Endothelial cell of umbilical vein (primary cell): Measurements from ENCODE around the gene BABAM2. TPM values are rescaled to one million over a fixed set of nuclear protein-coding genes. Genes with fewer than 3 reads are reported as not detected.
"Not testable (repeated sequence)": the region's sequence is repeated elsewhere in the genome, so short reads cannot be mapped to it uniquely, and the experiment has no call there.

ENCODE experiments used
- BruUV-seq: library from RNA; stranded (reverse); fragments of 400-500 nt; replicated peaks from 2 replicates; lab custom pipeline; 2021; lab: Mats Ljungman, UMichigan
- CTCF ChIA-PET: fragments of 300-600, 350-600 bp; sonication (Branson Sonifier 250); formaldehyde crosslinking; loops from one replicate; lab custom pipeline; 2021; ENCODE audit warnings: antibody characterized with exemption, inconsistent platforms; lab: Charles Lee
- POLR2A ChIA-PET: fragments of 300-600, 350-600 bp; sonication (Branson Sonifier 250); formaldehyde crosslinking; loops from one replicate; lab custom pipeline; 2021; ENCODE audit warnings: antibody characterized with exemption, inconsistent platforms; lab: Charles Lee
- DNase-seq: peaks from one replicate; pipeline ENCODE4 v3.0.0-alpha.2; 2011; ENCODE audit warnings: low read depth, low spot score
- FAIRE-seq: peaks from 2 replicates; lab custom pipeline; 2011; peaks lifted over from hg19 to GRCh38; lab: Jason Lieb, UNC
- H2AFZ ChIP-seq: 2 replicates; pipeline ENCODE4 v1.6.0; 2012; ENCODE audit warnings: low read depth, low read length, control low read depth, inconsistent platforms
- H3K27ac ChIP-seq: 2 replicates; pipeline ENCODE4 v1.5.1; 2011; ENCODE audit warnings: low read depth, mild to moderate bottlenecking, control low read depth, low read length, moderate library complexity; ENCODE audit not compliant: insufficient read depth
- H3K27me3 ChIP-seq, 2 experiments: 2 replicates each; pipeline versions ENCODE4 v1.6.0 to v1.6.1; 2011; ENCODE audit warnings: low read length in 2 of 2, mixed read lengths in 1 of 2; ENCODE audit not compliant: control insufficient read depth in 2 of 2, insufficient read depth in 2 of 2
- H3K36me3 ChIP-seq, 2 experiments: 2 replicates in 1 of 2; 3 replicates in 1 of 2; pipeline ENCODE4 v1.5.1; 2011; ENCODE audit warnings: low read length in 2 of 2, mild to moderate bottlenecking in 1 of 2, moderate library complexity in 1 of 2; ENCODE audit not compliant: control insufficient read depth in 2 of 2, insufficient read depth in 2 of 2; ENCODE audit errors: extremely low read depth in 1 of 2
- H3K4me1 ChIP-seq: 3 replicates; pipeline ENCODE4 v1.5.1; 2011; ENCODE audit warnings: mild to moderate bottlenecking, low read length; ENCODE audit not compliant: control insufficient read depth, insufficient read depth; ENCODE audit errors: extremely low read depth
- H3K4me2 ChIP-seq: 2 replicates; pipeline ENCODE4 v1.6.1; 2011; ENCODE audit warnings: low read length, control low read depth, mixed read lengths; ENCODE audit not compliant: insufficient read depth
- H3K4me3 ChIP-seq, 3 experiments: fragments of 200-600 bp in 1 of 3; sonication (generic), shearing (Covaris generic) in 1 of 3; replicated peaks in 1 of 3; 2 replicates each; pipeline ENCODE4 v1.5.1; 2011 to 2016; ENCODE audit warnings: control low read depth in 3 of 3, low read length in 3 of 3, mild to moderate bottlenecking in 2 of 3, inconsistent platforms in 1 of 3, low read depth in 1 of 3, moderate library complexity in 1 of 3; ENCODE audit not compliant: insufficient read depth in 1 of 3
- H3K79me2 ChIP-seq: 2 replicates; pipeline ENCODE4 v1.6.0; 2012; ENCODE audit warnings: low read length, inconsistent platforms; ENCODE audit not compliant: control insufficient read depth, insufficient read depth
- H3K9ac ChIP-seq: replicated peaks from 2 replicates; pipeline ENCODE3; 2011; ENCODE audit warnings: low read length, control low read depth; ENCODE audit not compliant: insufficient read depth; ENCODE audit errors: extremely low read depth
- H3K9me1 ChIP-seq: replicated peaks from 3 replicates; pipeline ENCODE4 v1.6.0; 2011; ENCODE audit warnings: mild to moderate bottlenecking, low read length; ENCODE audit not compliant: control insufficient read depth, insufficient read depth; ENCODE audit errors: extremely low read depth
- H3K9me3 ChIP-seq: replicated peaks from 2 replicates; pipeline ENCODE4 v1.5.1; 2012; ENCODE audit warnings: low read length, inconsistent platforms; ENCODE audit not compliant: control insufficient read depth, insufficient read depth
- H4K20me1 ChIP-seq: replicated peaks from 2 replicates; pipeline ENCODE3; 2011; ENCODE audit warnings: mild to moderate bottlenecking, low read length; ENCODE audit not compliant: control insufficient read depth, insufficient read depth; ENCODE audit errors: extremely low read depth
- EZH2 ChIP-seq: IDR thresholded peaks from 2 replicates; pipeline ENCODE4 v1.6.1; 2012; ENCODE audit warnings: borderline replicate concordance, low read depth, mild to moderate bottlenecking, moderate library complexity, low read length, inconsistent platforms; ENCODE audit not compliant: severe bottlenecking
- FOS ChIP-seq: IDR thresholded peaks from 2 replicates; pipeline ENCODE4 v1.6.1; 2011; ENCODE audit warnings: mild to moderate bottlenecking, low read length, moderate library complexity, borderline replicate concordance; ENCODE audit not compliant: insufficient read depth
- GATA2 ChIP-seq: IDR thresholded peaks from 2 replicates; pipeline ENCODE4 v1.7.0; 2011; ENCODE audit warnings: low read depth, mild to moderate bottlenecking, moderate library complexity, mixed read lengths, low read length; ENCODE audit not compliant: insufficient read length, insufficient read depth
- JUN ChIP-seq: IDR thresholded peaks from 2 replicates; pipeline ENCODE4 v1.6.1; 2011; ENCODE audit warnings: borderline replicate concordance, low read depth; ENCODE audit not compliant: insufficient read length, insufficient read depth
- MYC ChIP-seq: IDR thresholded peaks from one replicate; pipeline ENCODE4 v1.6.1; 2011; ENCODE audit warnings: mild to moderate bottlenecking, low read depth, low read length
- POLR2A ChIP-seq: IDR thresholded peaks from 2 replicates; pipeline ENCODE4 v1.6.1; 2012; ENCODE audit warnings: low read depth, mild to moderate bottlenecking, control low read depth, low read length
- POLR2AphosphoS5 ChIP-seq: IDR thresholded peaks from 2 replicates; pipeline ENCODE4 v1.6.1; 2012; ENCODE audit warnings: low read depth, mild to moderate bottlenecking, control low read depth, low read length, moderate library complexity; ENCODE audit not compliant: insufficient read depth
- dilution Hi-C: fragments of 300-500 bp; cut with MboI; formaldehyde crosslinking; loops from one replicate; pipeline ENCODE4 v1.15.0; 2019; ENCODE audit warnings: low sequenced_read_pairs; ENCODE audit not compliant: extremely low pct_ligation_motif_present
- intact Hi-C: fragments of 100-400 bp; cut with micrococcal nuclease; formaldehyde crosslinking; loops from one replicate; pipeline ENCODE4 v1.10.0; 2022
- polyA plus RNA-seq, 4 experiments: library from polyadenylated mRNA; depleted of rRNA in 3 of 4; stranded (reverse) in 3 of 4; unstranded in 1 of 4; fragments of >200 nt; gene quantifications; 2 replicates each; pipeline versions ENCODE4 v1.2.1 to v1.2.3, GENCODE V29; 2011 to 2012; ENCODE audit warnings: missing spikeins in 1 of 4
- total RNA-seq: library from RNA; stranded (reverse); gene quantifications from 2 replicates; pipeline ENCODE4 v1.2.3, GENCODE V29; 2021
- TF ChIP-seq, protein P1 (sequence below), 2 donors: IDR thresholded peaks; 1 replicate in 1 of 2; 2 replicates in 1 of 2; pipeline ENCODE4 v1.5.1; 2011; ENCODE audit warnings: low read length in 2 of 2, mild to moderate bottlenecking in 2 of 2, moderate library complexity in 2 of 2, control low read depth in 1 of 2, inconsistent platforms in 1 of 2, low read depth in 1 of 2; ENCODE audit not compliant: insufficient read depth in 1 of 2; ENCODE audit errors: extremely low read depth in 1 of 2
- TF ChIP-seq, protein P2 (sequence below): IDR thresholded peaks from 2 replicates; pipeline ENCODE4 v1.6.1; 2011; ENCODE audit not compliant: insufficient read depth, insufficient read length

The BABAM2 gene
- total and polyA plus RNA-seq, 2 donors (not counting 3 experiments of a cell fraction or from before 2014, with no cell fraction given), result 19.9 to 27.6 TPM

DNA sequence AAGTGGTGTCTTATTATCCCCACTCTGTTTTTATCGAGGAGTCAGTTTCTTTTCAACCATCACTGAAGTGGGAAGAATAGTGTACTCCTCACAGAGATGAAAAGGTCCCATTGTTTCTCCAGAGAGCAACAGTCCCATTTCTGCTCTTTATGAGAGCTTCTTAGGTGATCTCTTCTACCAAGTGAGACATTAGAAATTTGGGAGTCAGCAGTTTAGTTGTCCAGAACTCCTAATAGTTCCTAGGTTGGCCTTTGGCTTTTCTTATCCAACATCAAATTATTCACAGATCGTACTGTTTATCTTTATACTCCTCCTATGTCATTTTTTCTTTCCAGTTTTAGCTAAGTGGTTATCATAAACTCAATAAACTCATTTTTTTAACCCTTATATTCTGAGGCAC, 213.1 kb downstream of the BABAM2 start:
- Histone ChIP-seq H3K9me3 (no peaks in the 10 kb centered on the region), H3K9me1 (no peaks in the 10 kb centered on the region), H3K36me3 (no peaks in the 10 kb centered on the region), H2AFZ (no peak overlapping the region), H3K27me3 (no peaks in the 10 kb centered on the region), H3K4me3 (no peak overlapping the region), H3K27ac (no peak overlapping the region), H3K4me2 (no peak overlapping the region), H4K20me1 (no peaks in the 10 kb centered on the region), H3K9ac (no peak overlapping the region), H3K4me1 (peaks cover 23% of the 10 kb centered on the region), H3K79me2 (no peaks in the 10 kb centered on the region)
- FAIRE-seq, result no peak
- dilution Hi-C loops, result no loop called here
- intact Hi-C loops, result loop anchor here (2.0 to 5.0 kb wide), 3 partner anchors 23 to 401 kb away; no protein-coding TSS in a partner anchor
- DNase-seq, result no peak
- CTCF ChIA-PET, result interaction anchor here (1.8 to 2.1 kb wide), 2 partner anchors 51 to 400 kb away, joined by 4 to 5 read pairs; no protein-coding TSS in a partner anchor
- TF ChIP-seq JUN (no peak), POLR2A (no peak)
- BruUV-seq, result no TSS peak
- POLR2A ChIA-PET, result interaction anchor here (0.7 kb wide), 2 partner anchors 162 to 196 kb away, joined by 3 to 4 read pairs; no protein-coding TSS in a partner anchor

DNA sequence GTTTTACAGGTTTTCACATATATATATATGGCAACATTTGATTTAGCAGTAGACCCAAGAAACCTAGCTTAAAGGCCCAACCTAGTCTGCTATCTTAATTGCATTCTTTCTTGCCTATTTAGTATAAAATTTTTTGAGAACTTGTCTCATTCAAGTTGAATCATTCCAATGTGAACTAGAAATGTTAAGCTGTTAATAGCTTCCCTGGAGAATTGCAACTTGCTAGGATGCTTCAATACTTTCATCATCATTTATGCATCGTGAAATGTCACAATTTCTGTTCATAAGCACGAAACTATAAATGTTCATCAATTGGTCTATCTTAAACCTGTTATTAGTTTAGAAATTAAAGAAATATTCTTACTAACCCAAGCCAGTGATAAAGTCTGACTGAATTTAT, 217.6 kb downstream of the BABAM2 start:
- Histone ChIP-seq H3K27me3 (no peaks in the 10 kb centered on the region), H3K4me3 (no peak overlapping the region), H3K4me1 (peaks cover 4% of the 10 kb centered on the region), H3K27ac (no peak overlapping the region), H3K9me1 (no peaks in the 10 kb centered on the region), H3K79me2 (no peaks in the 10 kb centered on the region), H3K9ac (no peak overlapping the region), H2AFZ (no peak overlapping the region), H4K20me1 (no peaks in the 10 kb centered on the region), H3K4me2 (no peak overlapping the region), H3K9me3 (no peaks in the 10 kb centered on the region), H3K36me3 (no peaks in the 10 kb centered on the region)
- ChIA-PET POLR2A (no interaction called here), CTCF (interaction anchor here (1.4 kb wide), 1 partner anchor 50 kb away, joined by 3 read pairs; no protein-coding TSS in a partner anchor)
- FAIRE-seq (no peak), DNase-seq (no peak)
- TF ChIP-seq, protein P1, sequence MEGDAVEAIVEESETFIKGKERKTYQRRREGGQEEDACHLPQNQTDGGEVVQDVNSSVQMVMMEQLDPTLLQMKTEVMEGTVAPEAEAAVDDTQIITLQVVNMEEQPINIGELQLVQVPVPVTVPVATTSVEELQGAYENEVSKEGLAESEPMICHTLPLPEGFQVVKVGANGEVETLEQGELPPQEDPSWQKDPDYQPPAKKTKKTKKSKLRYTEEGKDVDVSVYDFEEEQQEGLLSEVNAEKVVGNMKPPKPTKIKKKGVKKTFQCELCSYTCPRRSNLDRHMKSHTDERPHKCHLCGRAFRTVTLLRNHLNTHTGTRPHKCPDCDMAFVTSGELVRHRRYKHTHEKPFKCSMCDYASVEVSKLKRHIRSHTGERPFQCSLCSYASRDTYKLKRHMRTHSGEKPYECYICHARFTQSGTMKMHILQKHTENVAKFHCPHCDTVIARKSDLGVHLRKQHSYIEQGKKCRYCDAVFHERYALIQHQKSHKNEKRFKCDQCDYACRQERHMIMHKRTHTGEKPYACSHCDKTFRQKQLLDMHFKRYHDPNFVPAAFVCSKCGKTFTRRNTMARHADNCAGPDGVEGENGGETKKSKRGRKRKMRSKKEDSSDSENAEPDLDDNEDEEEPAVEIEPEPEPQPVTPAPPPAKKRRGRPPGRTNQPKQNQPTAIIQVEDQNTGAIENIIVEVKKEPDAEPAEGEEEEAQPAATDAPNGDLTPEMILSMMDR (IDR thresholded peaks at IDR 0.05; ENCODE audit: extremely low read depth in 1 of 2, insufficient read depth in 1 of 2, low read depth in 1 of 2, low read length in 2 of 2), result no peak
- TF ChIP-seq POLR2AphosphoS5 (no peak), POLR2A (no peak), GATA2 (no peak), JUN (no peak), MYC (no peak), FOS (no peak), EZH2 (no peak)
- TF ChIP-seq, protein P2, sequence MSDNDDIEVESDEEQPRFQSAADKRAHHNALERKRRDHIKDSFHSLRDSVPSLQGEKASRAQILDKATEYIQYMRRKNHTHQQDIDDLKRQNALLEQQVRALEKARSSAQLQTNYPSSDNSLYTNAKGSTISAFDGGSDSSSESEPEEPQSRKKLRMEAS, result no peak
- dilution Hi-C loops (no loop called here), intact Hi-C loops (no loop called here)
- no TSS peak for BruUV-seq

DNA sequence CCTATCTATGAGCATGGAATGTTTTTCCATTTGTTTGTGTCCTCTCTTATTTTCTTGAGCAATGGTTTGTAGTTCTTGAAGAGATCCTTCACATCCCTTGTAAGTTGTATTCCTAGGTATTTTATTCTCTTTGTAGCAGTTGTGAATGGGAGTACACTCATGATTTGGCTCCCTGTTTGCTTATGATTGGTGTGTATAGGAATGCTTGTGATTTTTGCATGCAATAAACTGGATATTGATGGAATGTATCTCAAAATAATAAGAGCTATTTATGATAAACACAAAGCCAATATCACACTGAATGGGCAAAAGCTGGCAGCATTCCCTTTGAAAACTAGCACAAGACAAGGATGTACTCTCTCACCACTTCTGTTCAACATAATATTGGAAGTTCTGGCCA, 223.2 kb downstream of the BABAM2 start:
- POLR2A ChIA-PET, result not testable (repeated sequence)

More for the DNA sequence above, 223.2 kb downstream of the BABAM2 start:
- DNase-seq, H3K36me3 ChIP-seq, H3K27ac ChIP-seq, H3K4me2 ChIP-seq, H3K9ac ChIP-seq, CTCF ChIA-PET, dilution Hi-C loops, H3K4me1 ChIP-seq, H3K9me1 ChIP-seq, H4K20me1 ChIP-seq, intact Hi-C loops, H3K27me3 ChIP-seq, H3K4me3 ChIP-seq, H3K9me3 ChIP-seq, H2AFZ ChIP-seq, FAIRE-seq, BruUV-seq, H3K79me2 ChIP-seq: not testable (repeated sequence)
